GM20431 (cell line): ENCODE measurements around the gene PDXDC1.
"Not testable (repeated sequence)": the region's sequence is repeated elsewhere in the genome, so short reads cannot be mapped to it uniquely, and the experiment has no call there.

Experiments used
- in situ Hi-C: fragments of 300-500 bp; cut with MseI, MboI; formaldehyde crosslinking; loops from one replicate; pipeline ENCODE4 v1.15.0; 2020; ENCODE audit warnings: low sequenced_read_pairs; ENCODE audit not compliant: unreplicated experiment

The PDXDC1 gene

GRCh38 chr16:15144092-15144631, 169.3 kb downstream of the PDXDC1 start:
- in situ Hi-C loops: not testable (repeated sequence)

GRCh38 chr16:15144781-15145417, 170.1 kb downstream of the PDXDC1 start:
- in situ Hi-C loops: not testable (repeated sequence)

- in situ Hi-C loops: not testable (repeated sequence)
These were observed 170.8 kb downstream of the PDXDC1 start for GRCh38 chr16:15145418-15146263.

DNA sequence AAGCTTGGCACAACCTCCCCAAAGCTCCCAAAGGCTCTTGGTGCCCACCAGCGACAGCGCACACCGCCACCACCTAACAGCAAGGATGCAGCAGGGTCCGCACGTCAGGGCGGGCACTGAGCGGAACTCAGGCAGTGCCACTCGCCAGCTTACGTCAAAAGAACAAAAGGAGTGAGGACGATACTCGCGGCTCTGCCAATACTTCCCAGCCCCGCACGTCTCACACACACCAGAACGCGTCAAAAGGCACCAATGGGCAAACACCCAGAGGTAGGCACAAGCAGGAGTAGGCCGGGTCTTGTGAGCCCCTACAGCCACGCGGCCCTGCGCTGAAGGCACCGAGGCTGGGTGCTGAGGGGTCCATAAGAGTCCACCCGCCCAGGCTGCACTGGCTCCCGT, 171.4 kb downstream of the PDXDC1 start:
- in situ Hi-C loops: not testable (repeated sequence)

- in situ Hi-C loops: not testable (repeated sequence)
These were observed 174.0 kb downstream of the PDXDC1 start for GRCh38 chr16:15148831-15149230.

GRCh38 chr16:15149260-15149659, 174.4 kb downstream of the PDXDC1 start:
- in situ Hi-C loops: not testable (repeated sequence)

GRCh38 chr16:15154005-15154404, 179.2 kb downstream of the PDXDC1 start:
- in situ Hi-C loops: not testable (repeated sequence)

DNA sequence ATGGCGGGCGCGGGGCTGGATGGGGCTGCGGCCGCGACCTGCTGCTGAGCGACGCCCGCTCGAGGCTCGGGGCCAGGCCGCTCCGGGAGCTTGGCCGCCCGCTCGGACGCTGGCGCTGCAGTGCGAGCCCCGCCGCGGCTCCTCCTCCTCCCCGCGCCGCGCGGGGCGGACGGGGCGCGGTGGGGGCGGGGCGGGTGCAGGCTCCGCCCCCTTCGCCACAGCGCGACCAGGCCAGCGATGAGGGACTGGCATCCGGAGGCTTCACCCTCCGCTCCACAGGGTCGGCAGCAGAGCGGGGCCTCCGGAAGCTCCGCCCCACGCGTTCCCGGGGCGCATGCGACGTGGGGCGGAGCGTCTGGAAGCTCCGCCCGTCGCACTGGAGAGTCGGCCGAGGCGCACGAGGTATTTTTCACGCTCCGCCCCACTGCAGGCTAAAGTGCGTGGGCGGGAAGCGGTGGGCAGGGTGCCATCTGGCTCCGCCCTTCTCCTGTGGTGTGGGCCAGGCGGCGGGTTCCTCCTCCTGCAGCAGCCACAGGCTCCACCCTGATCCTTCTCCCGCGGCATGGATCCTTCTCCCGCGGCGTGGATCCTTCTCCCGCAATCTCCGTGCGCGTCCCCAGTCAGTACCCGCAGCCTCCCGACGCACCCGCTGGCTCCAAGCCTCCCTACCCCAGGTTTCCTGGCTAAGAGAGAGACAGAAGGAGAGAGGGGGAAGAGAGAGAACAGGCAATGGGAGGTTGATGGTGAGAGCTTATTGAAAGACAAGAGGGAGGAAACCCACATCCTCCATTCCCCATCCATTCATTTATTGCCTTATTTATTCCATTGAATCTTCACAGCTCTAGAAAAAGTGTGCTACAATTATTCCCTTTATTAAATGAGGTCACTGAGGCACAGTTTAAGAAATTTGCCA, 180.1 kb downstream of the PDXDC1 start:
- in situ Hi-C loops: not testable (repeated sequence)

- in situ Hi-C loops: not testable (repeated sequence)
These were observed 182.8 kb downstream of the PDXDC1 start for GRCh38 chr16:15157644-15158043.

GRCh38 chr16:15159671-15160070, 184.8 kb downstream of the PDXDC1 start:
- in situ Hi-C loops: not testable (repeated sequence)

DNA sequence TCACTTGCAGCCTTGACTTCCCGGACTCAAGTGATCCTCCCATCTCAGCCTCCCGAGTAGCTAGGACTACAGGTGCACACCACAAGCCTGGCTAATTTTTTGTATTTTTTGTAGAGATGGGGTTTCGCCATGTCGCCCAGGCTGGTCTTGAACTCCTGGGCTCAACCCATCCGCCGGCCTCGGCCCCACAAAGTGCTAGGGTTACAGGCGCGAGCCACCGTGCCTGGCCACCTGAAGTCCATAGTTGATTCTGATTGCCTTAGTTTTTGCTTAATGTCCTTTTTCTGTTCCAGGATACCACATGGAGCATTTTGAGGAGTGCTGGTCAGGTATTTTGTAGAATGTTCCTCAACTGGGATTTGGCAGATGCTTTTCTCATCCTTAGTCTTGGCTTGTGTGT, 185.7 kb downstream of the PDXDC1 start:
- in situ Hi-C loops: not testable (repeated sequence)

DNA sequence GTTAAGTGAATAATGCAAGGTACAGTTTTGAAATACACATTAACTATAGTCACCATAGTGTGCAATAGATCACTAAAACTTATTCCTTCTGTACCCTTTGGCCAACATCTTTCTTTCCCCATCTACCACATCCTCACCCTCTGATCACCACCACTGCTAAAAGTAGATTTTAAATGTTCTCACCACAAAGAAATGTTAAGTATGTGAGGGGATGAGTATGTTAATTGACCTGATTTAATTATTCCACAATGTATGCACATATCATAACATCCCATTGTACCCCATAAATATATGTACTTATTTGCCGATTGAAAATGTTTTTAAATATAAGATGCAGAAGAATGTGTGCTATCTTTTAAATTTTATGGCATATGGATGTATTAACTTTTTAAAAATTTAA, 188.2 kb downstream of the PDXDC1 start:
- in situ Hi-C loops: not testable (repeated sequence)

- in situ Hi-C loops: not testable (repeated sequence)
These were observed 191.4 kb downstream of the PDXDC1 start for GRCh38 chr16:15166177-15166576.

- in situ Hi-C loops: not testable (repeated sequence)
These were observed 193.5 kb downstream of the PDXDC1 start for GRCh38 chr16:15168303-15168702.

- in situ Hi-C loops: not testable (repeated sequence)
These were observed 194.3 kb downstream of the PDXDC1 start for GRCh38 chr16:15168953-15169652.

- in situ Hi-C loops: not testable (repeated sequence)
These were observed 205.1 kb downstream of the PDXDC1 start for GRCh38 chr16:15179909-15180308.

DNA sequence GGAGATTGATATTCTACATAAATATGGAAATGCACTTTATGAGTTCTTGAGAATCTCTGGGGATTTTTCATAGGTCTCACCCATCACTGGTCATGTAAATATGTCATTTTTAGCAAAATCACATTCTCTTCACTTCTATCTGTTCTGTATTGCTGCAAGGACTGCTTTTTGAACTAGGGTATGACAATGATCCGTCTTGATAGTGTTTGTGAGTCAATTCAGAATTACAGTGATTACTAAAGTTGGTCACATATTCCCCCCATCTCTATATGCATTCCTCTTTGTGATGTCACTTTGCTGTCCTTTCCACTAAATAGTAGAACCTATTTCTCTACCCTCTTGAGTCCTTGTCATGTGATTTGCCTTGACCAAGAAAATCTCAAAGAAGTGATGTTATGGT, 206.1 kb downstream of the PDXDC1 start:
- in situ Hi-C loops: not testable (repeated sequence)

DNA sequence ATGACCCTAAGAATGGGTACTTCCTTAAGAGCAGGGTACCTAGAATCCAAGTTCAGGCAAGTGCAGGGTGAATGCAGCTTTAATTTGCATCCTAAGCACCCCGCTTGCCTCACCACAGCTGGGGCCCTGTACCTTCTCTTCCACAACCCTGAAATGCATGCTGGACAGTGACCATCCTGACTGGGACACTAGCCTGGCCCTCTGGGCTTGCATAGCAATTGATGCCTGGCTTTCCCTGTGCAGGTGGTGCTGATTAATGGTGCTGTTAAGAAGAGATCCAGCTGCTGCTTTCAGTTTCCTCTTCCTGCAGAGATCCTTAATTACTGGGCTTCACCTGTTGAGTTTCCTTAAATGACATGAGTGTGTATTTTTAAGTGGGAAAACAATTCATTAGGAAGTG, 209.2 kb downstream of the PDXDC1 start:
- in situ Hi-C loops: not testable (repeated sequence)
